Stimulated activated CD8-positive, alpha-beta memory T cell treated with anti-CD3 and anti-CD28 coated beads, Interleukin-7, amount 100 ng/mL, for 4 hours (primary cell): ENCODE results near the gene BRCA1.
"Not testable (repeated sequence)": the region's sequence is repeated elsewhere in the genome, so short reads cannot be mapped to it uniquely, and the experiment has no call there.

Experiments used
- DNase-seq, 2 donors: peaks; one replicate each; pipeline ENCODE4 v3.0.0-alpha.2; 2020; ENCODE audit warnings: low read depth in 2 of 2

BRCA1 gene

GRCh38 chr17:43069368-43069898 is 55.7 kb downstream of the BRCA1 start:
- no peak for DNase-seq

- no peak for DNase-seq
These were observed 56.4 kb downstream of the BRCA1 start for GRCh38 chr17:43068570-43069367.

- DNase-seq = no peak
These were observed 62.1 kb downstream of the BRCA1 start for GRCh38 chr17:43062984-43063638.

- DNase-seq = no peak
These were observed 69.1 kb downstream of the BRCA1 start for GRCh38 chr17:43056051-43056450.

GRCh38 chr17:43053008-43053407 is 72.2 kb downstream of the BRCA1 start:
- DNase-seq = not testable (repeated sequence)

GRCh38 chr17:43051969-43052368 is 73.2 kb downstream of the BRCA1 start:
- no peak for DNase-seq

GRCh38 chr17:43044024-43044423 is 81.1 kb downstream of the BRCA1 start:
- no peak for DNase-seq

- no peak for DNase-seq
These were observed 81.9 kb downstream of the BRCA1 start for GRCh38 chr17:43043307-43043706.

- DNase-seq = no peak
These were observed 83.0 kb downstream of the BRCA1 start for GRCh38 chr17:43042025-43042628.

- DNase-seq = no peak
These were observed 84.5 kb downstream of the BRCA1 start for GRCh38 chr17:43040655-43041054.

- DNase-seq = no peak
These were observed 85.5 kb downstream of the BRCA1 start for GRCh38 chr17:43039646-43040045.

- DNase-seq = no peak
These were observed 90.3 kb downstream of the BRCA1 start for GRCh38 chr17:43034894-43035293.

- DNase-seq = no peak
These were observed 90.9 kb downstream of the BRCA1 start for GRCh38 chr17:43033948-43034881.

- DNase-seq = no peak
These were observed 93.5 kb downstream of the BRCA1 start for GRCh38 chr17:43031666-43032065.

GRCh38 chr17:43030137-43030767 is 94.9 kb downstream of the BRCA1 start:
- DNase-seq = no peak

- no peak for DNase-seq
These were observed 96.8 kb downstream of the BRCA1 start for GRCh38 chr17:43028221-43028861.

GRCh38 chr17:43027091-43028032 is 97.8 kb downstream of the BRCA1 start:
- no peak for DNase-seq

- no peak for DNase-seq
These were observed 98.6 kb downstream of the BRCA1 start for GRCh38 chr17:43026595-43026994.

- DNase-seq = no peak
These were observed 99.2 kb downstream of the BRCA1 start for GRCh38 chr17:43025766-43026537.
